Left hindlimb (tissue), 1 donor: ENCODE measurements around the gene KRT5.

ENCODE experiments used
- DNase-seq: peaks from one replicate; pipeline ENCODE4 v3.0.0-alpha.2; 2018

KRT5 gene

DNA sequence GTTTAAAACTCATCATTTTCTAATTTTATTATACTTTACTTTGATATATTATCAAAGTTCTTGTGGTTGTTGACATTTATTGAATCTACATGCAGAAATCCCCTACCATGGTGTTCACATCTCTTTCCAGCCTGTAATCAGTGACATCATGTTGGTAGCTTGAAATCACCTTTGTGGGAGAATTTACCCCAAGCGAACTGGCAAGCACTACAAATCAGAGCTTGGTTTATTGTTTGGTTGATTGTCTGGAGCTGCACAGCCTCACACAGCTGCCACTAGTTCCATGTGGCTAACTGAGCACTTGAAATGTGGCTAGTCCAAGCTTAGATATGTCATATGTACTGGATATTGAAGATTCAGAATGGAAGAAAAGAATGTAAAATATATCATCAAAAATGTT is 15.4 kb upstream of the KRT5 start:
- DNase-seq: no peak

DNA sequence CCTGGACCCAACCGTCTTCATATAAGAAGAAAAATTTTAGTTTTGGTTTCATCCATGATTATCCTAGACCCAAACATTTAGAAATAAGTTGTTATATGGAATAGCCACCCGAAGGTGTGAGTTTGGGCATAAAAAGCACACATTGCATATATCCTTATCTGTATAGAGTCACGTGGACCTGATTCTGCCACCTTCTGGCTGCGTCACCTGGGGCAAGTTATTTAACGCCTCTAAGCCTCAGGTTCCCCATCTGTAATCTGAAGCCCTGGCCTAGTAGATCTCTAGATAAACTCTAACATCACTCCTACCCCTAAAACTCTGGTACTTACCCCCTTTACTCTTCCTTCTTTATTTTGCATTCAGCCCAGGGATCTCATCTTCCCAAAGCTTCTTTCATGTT is 14.3 kb upstream of the KRT5 start:
- no peak for DNase-seq

DNA sequence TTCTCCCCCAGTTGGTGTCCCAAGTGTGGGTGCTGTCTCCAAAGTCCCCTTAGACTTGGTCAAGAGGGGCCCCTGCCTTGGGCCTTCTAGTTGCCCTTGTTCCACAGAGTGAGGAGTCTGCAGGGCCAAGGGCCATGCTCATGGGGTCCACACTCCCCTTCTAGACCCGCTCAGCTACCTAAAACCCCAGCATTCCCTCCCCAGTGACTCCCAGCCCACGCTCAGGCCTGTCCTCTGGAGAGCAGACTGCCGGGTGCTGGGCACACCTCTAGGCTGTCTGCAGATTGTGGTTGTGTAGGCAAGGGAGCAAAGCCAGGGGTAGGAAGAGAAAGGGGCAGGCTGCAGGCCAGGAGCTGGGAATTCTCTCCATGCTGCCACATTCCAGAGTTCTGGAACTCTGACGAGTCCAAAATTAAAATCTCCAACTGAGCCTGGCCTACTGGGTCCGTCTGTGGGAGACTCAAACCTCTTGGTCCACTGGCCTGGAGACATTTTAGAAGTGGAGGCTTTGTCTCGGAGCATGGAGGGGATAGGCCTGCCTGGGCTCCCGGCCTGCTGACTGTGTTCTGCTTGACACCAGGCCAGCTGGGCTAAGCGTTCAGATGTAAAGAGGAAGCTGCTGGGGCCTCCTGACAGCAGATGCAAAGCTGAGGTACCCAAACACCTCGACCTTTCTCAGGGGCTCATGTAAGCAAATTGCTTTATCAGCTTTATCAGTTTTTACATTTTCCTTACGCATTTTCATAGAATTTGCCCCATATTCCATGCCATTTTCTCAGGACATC is 13.7 kb upstream of the KRT5 start:
- DNase-seq: no peak

DNA sequence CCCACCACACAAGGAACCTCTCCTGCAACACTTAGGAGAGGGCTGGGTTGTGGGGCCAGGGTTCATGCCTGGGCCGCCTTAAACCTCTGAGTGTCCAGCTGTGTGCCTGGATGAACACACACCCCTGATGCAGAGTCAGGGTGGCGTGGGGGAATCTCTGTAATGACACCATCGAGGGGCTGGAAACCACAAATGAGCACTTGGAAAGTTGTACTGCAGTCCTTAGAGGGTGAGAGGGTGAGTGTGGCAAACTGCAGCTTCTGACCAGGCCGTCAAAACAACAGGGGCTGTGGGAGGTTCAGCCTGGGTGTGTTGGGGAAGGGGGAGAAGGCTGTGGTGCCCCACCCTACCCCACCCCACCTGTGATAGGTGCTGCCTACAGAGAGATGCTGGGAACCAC is 12.4 kb upstream of the KRT5 start:
- no peak for DNase-seq

DNA sequence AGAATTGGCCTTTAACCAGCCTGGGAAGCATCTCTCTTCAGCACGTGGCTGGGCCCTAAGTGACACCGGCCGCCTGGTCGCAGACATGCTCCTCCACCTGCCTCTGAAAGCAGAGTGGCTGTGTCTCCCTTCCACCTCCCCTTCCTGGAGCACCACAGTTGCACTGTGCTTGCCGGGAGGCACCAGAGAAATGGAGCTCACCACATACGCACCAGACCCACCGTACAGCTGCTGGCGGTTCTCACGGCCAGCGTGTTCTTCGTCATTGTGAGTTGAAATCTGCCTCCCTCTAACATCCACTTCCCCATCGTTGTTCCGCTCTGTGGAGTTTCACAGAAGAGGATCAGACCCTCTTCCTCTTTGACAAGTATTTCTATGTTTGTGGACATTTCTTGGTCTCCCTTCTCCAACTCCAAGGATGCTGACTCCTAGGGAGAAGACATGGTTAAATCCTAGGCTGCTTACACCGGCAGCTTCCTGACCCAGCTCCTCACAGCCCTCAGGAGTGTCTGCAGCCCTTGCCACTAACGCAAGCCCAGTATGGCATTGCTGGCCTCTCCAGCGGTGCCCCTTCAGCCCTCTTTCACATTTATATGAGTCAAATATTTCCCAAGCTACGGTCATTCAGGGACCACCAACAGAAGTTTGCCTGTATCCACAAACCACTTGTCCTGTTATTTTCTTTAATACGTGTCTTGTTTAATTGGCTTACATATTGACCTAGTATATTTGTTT is 11.5 kb upstream of the KRT5 start:
- DNase-seq: no peak

DNA sequence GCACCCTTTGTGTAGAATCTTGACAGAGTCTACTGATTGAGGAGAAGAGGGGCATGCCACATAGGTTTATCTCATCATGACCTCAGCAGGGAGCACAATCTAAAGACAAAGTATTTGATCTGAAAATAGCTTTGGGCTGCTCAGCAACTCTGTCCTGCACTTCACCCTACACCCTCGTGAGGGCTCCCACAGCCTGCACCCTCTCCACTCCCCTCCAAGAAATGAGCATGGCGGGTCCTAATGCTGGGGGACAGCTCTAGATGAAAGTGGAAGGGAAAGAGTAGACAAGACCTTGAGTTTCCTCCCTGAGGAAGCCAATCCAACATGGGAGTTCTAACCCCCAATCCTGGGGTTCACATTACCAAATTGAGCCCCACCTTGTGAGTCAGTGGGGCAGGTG is 10.7 kb upstream of the KRT5 start:
- DNase-seq: no peak

DNA sequence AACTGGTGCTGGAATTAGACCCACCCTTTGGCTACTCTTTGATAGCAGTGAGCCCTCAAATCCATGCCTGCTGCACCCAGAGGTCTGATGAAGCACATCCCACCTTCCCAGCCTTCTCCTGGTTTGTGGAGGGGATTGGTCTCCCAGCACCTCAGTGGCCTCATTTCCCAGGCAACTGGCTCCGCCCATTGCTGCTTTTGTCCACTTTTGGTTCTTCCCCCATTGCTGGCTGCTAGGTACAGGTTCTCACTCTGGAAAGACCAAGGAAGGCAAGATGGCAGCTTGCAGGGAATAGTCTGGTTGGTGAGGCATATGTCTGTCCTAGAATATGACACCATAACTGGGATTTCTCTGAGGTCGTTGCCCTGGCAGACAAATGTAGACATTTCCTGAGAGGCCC is 10.2 kb upstream of the KRT5 start:
- no peak for DNase-seq

DNA sequence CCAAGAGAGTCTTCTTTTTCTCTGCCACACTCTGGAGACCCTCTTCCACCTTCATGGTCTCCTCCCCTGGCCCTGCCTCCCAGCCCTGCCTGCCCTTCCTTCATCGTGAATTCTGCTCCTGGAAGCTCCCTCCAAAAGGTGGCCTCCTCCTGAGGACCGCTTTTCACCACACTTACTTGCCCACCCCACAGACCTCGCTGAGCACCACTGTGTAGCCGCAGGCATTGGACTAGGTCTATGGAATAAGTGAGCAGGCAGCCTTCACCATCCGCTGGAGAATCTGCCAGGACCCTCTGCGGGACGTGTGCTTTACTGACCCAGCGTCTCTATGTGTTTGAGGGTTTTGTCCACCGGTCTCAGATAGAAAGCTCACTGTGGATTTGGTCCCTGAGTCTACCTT is 9.7 kb upstream of the KRT5 start:
- DNase-seq: no peak

DNA sequence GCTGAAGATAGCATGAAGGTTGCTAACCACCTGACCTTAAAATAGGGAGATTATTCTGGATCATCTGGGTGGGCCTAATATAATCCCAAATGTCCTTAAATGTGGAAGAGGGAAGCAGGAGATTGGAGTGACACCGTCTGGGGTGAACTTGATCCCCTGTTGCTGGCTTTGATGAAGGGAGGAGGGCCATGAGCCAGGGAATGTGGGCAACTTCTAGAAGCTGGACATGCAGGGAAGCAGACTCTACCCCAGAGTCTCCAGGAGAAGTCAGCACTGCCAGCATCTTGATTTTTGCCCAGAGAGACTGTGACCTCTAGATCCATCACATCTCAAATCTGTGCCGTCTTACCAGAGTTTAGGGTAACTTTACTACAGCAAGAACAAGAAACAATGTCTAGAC is 9.2 kb upstream of the KRT5 start:
- no peak for DNase-seq

DNA sequence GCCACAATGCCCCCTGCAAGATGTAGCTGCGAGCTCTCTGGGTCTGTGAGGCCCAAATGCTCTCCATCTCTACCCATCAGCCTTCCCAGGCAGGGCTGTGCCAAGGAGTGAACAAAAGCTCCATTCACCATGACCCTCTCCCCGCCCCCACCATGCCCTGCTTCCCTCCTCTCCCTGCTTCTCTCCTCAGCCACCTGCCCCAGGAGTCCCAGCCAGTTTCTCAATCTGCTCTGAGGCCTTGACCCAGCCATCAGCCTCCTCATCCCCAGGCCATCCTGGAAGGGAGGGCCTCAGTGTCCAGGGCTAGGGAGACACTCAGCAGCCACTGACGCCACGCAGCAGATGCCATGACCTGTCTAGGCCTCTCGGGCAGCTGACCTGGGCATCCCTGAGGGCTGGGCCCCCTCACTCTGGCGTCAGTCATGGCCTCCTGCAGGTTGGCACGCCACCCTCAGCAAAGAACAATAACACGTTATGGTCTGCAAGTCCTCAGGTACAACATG is 8.5 kb upstream of the KRT5 start:
- DNase-seq: no peak

DNA sequence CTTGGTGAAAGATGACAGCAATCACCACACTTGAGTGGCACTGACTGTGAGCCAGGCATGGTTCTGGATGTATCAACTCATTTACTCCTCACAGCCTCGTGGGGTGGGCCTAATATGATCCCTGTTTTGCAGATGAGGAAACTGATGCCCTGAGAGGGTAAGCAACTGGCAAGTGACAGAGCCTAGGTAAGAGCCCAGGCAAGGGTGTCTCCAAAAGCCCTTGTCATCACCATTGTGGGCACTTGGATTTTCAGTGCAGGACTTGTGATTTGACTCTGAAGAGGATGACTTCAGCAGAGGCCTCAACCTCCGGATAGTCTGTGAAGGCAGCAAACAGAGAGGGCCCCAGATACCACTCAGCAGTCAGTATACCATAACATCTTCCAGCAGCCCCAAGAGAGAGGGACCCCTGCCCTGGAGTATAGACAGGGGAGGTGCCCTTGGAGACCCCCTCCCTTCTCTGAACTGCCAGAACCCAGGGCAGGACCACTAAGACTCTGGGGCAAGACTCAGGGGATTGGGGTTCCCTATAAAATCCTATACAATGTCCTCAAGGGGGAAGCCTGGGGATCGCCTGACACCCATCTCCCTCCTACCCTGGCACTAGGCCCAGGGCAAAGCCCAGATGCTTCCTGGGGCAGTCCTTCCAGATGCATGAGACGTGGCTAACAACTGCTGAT is 7.1 kb upstream of the KRT5 start:
- DNase-seq: no peak

DNA sequence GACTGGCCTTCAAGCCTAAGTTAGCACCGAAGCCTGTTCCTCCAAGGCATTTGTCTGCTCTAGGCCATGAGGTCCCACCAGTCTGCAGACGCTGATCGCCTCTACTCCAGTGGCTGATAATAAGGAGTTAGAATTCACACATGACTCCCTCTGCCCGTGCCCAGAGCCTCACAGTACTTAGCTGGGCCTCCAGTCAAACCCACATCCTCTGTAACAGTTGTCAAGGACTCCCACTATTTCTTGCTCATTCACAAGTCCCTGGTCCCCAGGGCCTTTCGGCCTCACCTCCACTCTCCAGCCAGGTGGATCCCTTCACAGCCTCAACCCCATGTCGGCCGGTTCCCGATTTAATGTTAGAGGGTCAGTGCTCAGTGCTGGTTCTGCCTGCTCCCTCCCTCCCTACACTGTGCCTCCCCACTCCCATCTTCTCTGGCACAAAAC is 6.3 kb upstream of the KRT5 start:
- no peak for DNase-seq

DNA sequence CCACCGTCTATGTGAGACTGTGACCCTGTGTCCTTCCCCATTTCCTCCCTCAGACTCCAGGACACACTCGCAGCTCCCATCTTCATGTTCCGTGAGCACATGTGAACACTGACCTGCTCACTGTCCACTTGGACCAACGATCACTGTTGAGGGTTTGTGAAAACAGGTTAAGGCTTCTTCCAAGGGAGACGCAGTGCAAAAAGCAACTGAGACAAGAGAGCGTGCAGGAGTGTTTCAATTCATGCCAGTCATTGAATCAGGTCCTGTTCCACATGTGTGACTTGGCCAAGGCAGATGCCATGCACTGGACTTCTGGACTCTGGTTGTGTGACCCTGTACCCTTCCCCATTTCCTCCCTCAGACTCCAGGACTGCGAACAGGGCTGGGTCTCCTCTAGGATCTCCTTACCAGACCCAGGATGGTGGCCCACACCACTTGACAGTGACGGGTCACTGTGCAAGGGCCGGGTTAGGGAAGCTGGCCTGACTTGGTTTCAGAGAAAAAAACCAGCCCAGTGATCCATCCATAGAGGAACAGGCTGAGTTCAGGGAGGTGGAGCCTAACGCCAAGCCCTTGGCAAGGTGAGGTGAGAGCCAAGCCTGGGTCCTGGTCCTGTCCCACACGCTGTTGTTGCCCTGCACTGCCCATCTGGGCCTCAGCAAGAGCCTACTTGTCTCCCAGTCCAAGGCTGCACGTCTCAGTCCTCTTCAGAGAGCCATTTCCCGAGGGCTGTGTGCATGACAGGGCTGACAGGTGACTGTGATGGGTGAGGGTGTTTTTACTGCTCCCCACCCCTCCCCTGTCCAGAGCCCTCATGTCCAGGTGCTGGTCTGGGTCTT is 5.7 kb upstream of the KRT5 start:
- no peak for DNase-seq

DNA sequence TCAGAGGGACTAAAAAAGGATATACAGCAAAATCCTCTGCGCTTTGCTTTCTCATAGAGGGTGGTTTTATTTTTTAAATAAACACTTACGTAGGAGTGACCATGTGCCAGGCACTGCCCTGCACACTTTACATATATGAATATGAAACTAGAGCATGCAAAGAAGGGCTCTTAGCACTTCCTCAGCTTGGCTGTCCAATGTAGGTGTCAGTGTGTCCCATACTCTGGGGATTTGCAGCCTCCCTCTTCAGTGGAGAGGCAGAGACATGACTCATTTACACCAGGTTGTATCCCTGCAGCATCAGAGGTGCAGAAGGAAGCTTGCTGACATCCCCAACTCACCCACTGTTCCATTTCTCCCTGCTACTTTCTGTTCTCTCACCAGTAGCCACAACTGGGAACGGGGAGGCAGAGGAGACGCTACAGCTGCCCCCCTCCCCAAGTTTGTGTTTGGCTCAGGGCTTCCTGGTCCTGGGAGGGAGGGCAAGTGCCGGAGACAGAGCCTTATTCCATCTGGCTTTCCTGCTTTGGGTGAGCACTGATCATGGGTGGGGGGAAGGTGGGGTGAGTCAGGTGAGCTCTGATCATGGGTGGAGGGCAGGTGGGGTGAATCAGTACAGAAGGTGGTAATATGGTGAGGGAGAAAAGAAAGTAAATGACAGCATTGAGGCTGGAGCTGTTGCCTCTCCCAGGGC is 4.9 kb upstream of the KRT5 start:
- DNase-seq: no peak

DNA sequence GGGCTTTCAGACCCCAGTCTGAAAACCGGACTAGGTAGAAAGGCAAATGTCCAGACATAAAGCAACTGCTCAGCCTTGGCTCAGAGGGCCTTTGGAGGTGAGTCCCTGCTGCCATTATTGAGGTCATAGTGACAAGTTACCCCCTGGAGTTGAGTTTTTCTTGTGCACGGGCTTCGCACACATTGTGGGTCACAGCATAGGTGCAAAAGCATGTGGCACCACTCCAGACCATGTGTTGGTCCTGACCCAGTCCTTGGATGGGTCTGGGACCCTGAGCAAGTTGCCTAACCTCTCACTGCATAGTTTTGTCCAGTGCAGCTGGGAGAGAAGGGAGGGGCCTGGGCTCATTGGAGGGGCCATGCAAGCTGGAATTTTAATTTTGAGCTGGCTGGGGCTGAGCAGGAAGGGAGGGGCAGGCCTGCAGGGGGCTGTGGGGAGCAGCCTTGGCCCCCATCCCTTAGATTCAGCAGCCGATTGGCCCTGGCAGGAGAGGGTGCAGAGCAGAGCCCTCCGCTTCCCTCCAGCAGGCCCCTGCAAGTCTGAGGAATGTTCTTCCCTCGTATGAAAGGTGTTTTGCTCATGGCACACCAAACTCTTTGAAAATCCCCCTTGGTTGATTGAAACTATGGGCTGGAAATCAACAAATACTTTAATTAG is 4.2 kb upstream of the KRT5 start:
- DNase-seq: peak; percentile 68

DNA sequence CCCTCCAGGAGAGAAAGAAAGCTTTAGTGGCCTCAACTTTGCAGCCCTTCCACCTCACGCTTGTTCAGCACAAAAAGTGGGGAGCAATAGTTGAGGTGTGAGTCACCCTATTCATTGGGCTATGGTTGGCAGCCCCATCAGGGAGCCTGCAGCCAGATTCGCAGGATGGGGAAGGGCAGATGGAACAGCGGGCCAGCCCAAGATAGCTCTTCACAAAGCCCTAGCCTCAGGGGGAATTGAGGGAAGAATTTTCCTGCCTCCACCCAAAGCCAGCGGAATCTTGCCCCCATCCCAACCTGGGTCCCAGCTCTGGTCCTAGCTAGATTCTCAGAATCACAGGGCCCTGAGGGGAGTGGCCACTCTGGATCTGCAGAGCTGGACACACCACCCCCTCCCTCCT is 3.6 kb upstream of the KRT5 start:
- DNase-seq: no peak

DNA sequence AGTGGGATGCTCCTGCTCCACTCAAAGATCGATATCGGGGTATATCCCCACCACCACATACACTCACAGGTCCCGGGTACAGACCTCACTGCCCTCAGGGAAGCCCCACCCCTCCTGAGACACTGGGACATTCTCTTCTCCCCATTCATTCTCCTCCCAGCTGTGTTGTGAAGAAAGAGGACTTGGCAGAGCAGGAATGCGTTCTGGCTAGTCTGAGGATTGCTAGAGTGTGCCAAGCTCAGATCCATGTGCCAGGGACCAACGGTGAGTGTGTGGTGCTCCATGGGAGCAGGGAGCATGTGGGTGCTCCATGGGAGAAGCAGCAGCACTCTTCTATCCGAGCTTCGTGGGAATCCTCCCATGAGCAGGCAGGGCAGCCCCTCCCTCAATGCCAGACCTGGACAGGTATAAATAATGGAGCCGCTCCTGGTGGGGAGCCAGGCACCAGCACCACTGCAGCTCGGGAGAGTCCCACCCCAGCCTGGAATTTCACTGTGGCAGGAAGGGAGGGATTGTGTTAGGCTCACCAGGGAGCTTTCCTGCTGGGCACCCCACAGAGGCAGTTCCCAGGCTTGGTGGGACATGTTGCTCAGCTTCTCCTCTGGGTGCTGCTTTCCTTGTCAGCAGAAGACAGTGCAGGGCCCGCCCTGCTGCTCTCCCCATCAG is 2.3 kb upstream of the KRT5 start:
- DNase-seq: no peak

DNA sequence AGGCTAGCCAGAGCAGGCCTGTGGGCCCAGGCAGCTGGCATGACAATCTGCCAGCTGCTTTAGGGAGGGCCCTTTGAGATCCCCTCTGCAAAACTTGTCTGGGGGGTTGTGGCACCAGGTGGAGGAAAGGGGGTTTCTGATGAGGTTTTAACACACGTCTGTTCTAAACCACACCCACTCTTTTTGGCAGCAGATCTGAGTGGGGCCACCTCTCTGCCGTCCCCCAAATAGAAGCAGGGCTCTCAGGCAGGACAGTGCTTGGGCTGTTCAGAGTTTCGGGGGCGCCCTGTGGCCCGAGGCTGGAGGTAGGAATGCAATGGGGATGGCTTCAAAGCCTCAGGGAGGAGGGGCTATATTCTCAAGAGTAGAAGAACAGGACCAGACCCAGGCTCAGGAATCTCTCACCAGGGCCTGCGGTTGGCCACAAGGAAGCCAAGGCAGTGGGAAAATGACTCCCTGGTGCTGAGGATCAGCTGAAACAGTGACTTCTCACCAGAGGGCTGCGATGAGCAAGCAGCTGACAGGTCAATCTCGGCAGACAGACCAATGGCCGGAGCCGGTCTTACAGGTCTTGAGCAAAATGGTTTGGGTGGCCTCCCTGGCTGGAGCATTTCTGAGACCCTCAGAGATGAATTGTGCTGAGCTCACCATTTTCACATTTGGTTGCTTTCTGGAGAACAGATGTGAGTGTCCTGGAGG is 1.5 kb upstream of the KRT5 start:
- DNase-seq: peak; percentile 49

DNA sequence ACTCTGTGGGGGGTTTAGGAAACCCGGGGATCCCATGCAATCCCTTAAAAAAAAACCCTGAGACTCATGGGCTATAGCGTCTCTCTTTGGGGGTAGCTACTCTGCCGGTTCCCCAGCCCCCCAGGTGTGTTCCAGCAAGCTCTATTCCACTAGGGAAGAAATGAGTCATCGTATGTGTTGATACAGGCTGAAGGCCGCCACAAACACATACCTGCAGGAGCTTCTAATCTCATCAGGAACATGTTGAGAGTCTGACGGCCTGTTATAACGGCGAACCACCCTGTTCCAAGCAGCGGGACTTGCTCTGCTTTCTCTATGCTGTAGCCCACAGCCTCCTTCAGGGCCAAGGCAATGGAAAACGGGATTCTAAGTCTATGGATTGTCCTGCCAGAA is 977 bp upstream of the KRT5 start:
- no peak for DNase-seq

DNA sequence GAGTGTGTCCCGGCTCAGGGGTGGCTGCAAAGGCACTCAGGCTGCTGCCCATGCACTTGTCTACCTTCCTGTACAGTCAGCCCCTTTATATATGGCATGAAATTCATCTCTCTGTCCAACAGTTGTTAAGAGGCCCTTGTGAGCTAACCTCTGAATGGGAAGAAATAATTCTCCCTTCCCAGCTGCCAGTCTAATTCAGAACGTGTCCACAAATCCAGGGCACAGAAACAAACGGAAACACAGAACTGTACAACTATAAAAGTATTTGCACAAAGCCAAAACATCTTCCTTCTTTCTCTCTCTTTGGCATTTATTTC is 849 bp downstream of the KRT5 start:
- no peak for DNase-seq
